IPS-18c (cell line): ENCODE measurements around the gene HMGN5.
A peak's percentile ranks its signal among the peaks of the same experiment; 100 is the strongest.

Source experiments
- H3K4me3 ChIP-seq: 2 replicates; pipeline ENCODE4 v1.7.0; 2013; ENCODE audit warnings: low read depth, mild to moderate bottlenecking, low read length, moderate library complexity; ENCODE audit not compliant: insufficient read depth
- H3K9me3 ChIP-seq: one replicate; pipeline ENCODE4 v1.6.1; 2013; ENCODE audit warnings: mild to moderate bottlenecking, low read length, moderate library complexity; ENCODE audit not compliant: control insufficient read depth, insufficient read depth

The HMGN5 gene

GRCh38 chrX:81201671-81202455, at the start of gene HMGN5, which contains the start of gene SH3BGRL:
TSS of gene HMGN5 (minus strand) at chrX:81201913. CDS start at chrX:81121549, 80,364 bp downstream.
TSS of gene SH3BGRL (plus strand) at chrX:81202102. CDS start at chrX:81202201, 99 bp downstream.
- no peaks in the 10 kb centered on the region for H3K9me3 ChIP-seq

GRCh38 chrX:81241753-81242152, 40.0 kb upstream of the HMGN5 start:
- Histone ChIP-seq H3K9me3 (no peaks in the 10 kb centered on the region), H3K4me3 (no peak overlapping the region)

More at GRCh38 chrX:81201671-81202455, at the start of gene HMGN5, which contains the start of gene SH3BGRL:
- H3K4me3 ChIP-seq = peak within 1 kb of the TSS; percentile 48

GRCh38 chrX:81240701-81241331, 39.1 kb upstream of the HMGN5 start:
- no peaks in the 10 kb centered on the region for H3K9me3 ChIP-seq
- H3K4me3 ChIP-seq = no peak overlapping the region

GRCh38 chrX:81238166-81238565, 36.5 kb upstream of the HMGN5 start:
- no peak overlapping the region; the same call in 1 of the 2 replicates for H3K4me3 ChIP-seq
- H3K9me3 ChIP-seq = no peaks in the 10 kb centered on the region

DNA sequence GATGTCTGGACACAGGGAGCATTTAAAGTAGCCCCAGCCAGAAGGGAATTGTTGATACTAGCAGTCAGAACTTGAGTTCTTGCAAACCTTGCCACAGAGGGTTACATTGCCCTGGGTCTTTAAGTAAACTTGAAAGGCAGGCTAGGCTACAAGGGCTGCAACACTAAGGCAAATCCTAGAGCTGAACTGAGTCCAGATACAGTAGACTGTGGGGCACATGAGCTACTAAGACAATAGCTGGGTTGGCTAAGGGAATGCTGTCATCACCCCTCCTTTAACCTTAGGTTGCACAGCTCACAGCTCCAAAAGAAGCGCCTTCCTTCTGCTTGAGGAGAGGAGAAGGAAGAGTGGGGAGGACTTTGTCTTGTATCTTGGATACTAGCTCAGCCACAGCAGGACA, 35.8 kb upstream of the HMGN5 start:
- H3K4me3 ChIP-seq = no peak overlapping the region
- H3K9me3 ChIP-seq = no peaks in the 10 kb centered on the region

GRCh38 chrX:81232218-81232617, 30.5 kb upstream of the HMGN5 start:
- Histone ChIP-seq H3K9me3 (no peaks in the 10 kb centered on the region), H3K4me3 (no peak overlapping the region)

DNA sequence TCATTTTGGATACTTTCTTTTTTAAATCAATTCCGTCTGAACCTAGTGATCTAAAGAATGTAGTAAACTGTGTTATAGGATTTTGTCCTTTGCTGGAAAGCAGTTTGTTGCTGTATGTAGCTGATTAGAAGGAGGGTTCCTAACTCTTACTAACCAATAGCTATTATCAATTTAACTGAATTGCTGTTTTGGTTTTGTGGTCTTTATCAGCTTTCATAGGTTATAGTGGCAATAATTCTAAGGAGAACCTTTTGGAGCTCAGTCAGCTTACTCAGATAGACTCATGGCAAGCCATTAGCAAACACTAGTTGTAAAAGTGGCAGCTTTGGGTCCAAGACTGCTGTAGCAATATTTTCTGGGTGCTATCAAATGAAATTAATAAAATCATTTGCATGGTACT, 29.8 kb upstream of the HMGN5 start:
- H3K4me3 ChIP-seq = no peak overlapping the region
- H3K9me3 ChIP-seq = no peaks in the 10 kb centered on the region

GRCh38 chrX:81229901-81230300, 28.2 kb upstream of the HMGN5 start:
- no peaks in the 10 kb centered on the region for H3K9me3 ChIP-seq

DNA sequence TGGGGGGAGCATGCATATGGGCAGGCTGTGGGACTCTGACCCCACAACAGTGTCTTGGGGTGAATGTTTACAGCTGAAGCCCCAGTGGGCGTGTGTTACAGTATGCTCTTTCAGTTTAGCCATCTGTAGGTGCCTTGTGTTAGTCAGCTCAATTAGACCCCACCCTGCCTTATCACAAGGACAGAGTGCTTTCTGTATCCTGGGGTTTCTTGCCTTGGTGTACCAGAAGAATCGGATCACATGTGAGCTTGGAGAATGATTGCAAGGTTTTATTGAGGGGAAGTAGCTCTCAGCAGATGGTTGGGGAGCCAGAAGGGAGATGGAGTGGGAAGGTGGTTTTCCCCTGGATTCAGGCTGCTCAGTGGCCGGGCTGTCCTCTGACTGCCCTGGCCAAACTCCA, 27.5 kb upstream of the HMGN5 start:
- no peak overlapping the region for H3K4me3 ChIP-seq
- H3K9me3 ChIP-seq = no peaks in the 10 kb centered on the region

More at GRCh38 chrX:81229901-81230300, 28.2 kb upstream of the HMGN5 start:
- no peak overlapping the region for H3K4me3 ChIP-seq

DNA sequence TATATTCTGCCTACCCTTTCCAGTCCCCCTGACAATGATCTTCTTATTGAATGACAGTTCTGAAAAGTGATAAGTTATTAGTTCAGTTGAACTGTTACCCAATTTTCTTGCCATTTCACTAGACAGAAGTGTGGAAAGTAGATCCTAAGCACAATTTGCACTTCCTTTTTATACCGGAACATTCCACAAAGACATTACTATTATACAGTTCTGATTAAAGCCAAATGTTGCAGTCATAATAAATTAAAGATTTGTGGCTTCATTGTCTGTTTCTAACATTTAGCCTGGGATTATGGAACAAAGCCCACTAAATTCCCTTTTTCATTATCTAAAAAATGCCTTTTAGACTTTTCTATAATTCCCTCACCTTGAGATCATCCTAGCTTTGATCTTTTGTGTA, 14.0 kb upstream of the HMGN5 start:
- H3K4me3 ChIP-seq = no peak overlapping the region
- H3K9me3 ChIP-seq = no peaks in the 10 kb centered on the region

DNA sequence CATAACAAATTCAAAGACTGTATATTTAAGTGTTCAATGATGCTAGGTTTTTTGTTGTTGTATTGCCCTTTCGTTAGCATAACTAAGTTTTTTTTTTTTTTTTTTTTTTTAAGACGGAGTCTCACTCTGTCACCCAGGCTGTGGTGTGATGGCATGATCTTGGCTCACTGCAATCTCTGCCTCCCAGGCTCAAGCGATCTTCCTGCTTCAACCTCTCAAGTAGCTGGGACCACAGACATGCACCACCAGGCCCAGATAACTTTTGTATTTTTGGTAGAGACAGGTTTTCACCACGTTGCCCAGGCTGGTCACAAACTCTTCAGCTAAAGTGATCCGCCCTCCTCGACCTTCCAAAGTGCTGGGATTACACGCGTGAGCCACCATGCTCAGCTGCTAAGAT, 7.2 kb upstream of the HMGN5 start:
- Histone ChIP-seq H3K4me3 (no peak overlapping the region), H3K9me3 (no peaks in the 10 kb centered on the region)

- no peak overlapping the region for H3K4me3 ChIP-seq
These were observed 4.8 kb upstream of the HMGN5 start for GRCh38 chrX:81206476-81206875.

GRCh38 chrX:81205551-81205950, 3.8 kb upstream of the HMGN5 start:
- H3K4me3 ChIP-seq = no peak overlapping the region
- H3K9me3 ChIP-seq = no peaks in the 10 kb centered on the region

More at GRCh38 chrX:81206476-81206875, 4.8 kb upstream of the HMGN5 start:
- no peaks in the 10 kb centered on the region for H3K9me3 ChIP-seq

DNA sequence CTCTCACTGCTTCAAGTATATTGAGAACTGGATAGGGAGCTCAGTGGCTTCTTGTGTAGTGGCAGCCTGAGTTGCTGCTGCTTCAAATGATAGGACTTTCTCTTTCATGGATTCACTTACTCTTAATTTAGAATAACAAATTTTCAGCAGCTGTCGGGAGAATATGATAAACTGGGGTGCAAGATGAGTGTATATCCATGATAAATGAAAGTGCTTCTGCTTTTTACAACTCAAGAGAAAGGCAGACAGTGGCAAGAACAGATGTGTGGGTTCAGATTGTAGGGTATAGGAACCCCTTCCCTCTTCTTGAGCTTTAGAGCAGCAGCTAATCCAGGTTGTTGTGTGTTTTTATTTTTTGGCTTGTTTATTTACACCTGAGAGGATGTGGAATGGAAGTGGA, 1.2 kb upstream of the HMGN5 start:
- H3K4me3 ChIP-seq = peak overlapping the region; percentile 48
- no peaks in the 10 kb centered on the region for H3K9me3 ChIP-seq

GRCh38 chrX:81202456-81202819, 725 bp upstream of the HMGN5 start:
- peak overlapping the region; percentile 48 for H3K4me3 ChIP-seq
- no peaks in the 10 kb centered on the region for H3K9me3 ChIP-seq

GRCh38 chrX:81201071-81201470, 642 bp downstream of the HMGN5 start:
- Histone ChIP-seq H3K9me3 (no peaks in the 10 kb centered on the region), H3K4me3 (peak overlapping the region; percentile 48; the same call in 1 of the 2 replicates)

DNA sequence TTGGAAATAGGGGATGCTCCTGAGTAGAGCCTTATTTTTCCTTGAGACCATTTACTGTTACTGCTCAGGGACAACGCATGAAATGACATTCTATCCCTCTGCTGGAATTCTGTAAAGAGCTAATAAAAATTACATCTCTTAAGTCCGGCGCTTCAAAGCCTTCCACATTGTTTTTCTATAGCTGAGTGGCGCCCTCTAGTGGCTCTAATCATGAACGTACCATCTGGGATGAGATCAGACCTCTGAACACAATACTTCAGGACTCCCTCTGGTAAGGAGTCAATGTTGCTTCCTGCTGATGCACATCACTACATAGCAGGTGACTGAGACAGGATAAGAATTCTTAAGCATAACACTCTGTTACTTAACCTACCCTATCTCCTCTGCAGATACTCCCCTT, 6.0 kb downstream of the HMGN5 start:
- no peak overlapping the region for H3K4me3 ChIP-seq

GRCh38 chrX:81195259-81195658, 6.5 kb downstream of the HMGN5 start:
- H3K9me3 ChIP-seq = peaks cover 3% of the 10 kb centered on the region

More for the DNA sequence above, 6.0 kb downstream of the HMGN5 start:
- H3K9me3 ChIP-seq = peaks cover 3% of the 10 kb centered on the region

More at GRCh38 chrX:81195259-81195658, 6.5 kb downstream of the HMGN5 start:
- H3K4me3 ChIP-seq = no peak overlapping the region
